Activated naive CD4-positive, alpha-beta T cell treated with anti-CD3 and anti-CD28 coated beads, Interleukin-2, amount 50 U/mL, for 16 hours (primary cell): ENCODE data around the gene RPS15A.
"Not testable (repeated sequence)": the region's sequence is repeated elsewhere in the genome, so short reads cannot be mapped to it uniquely, and the experiment has no call there.

Source experiments
- DNase-seq: peaks from one replicate; pipeline ENCODE4 v3.0.0-alpha.2; 2020

The RPS15A gene

GRCh38 chr16:18738768-18739167 lies 51.4 kb downstream of the RPS15A start:
- DNase-seq = not testable (repeated sequence)

GRCh38 chr16:18734279-18734678 lies 55.9 kb downstream of the RPS15A start:
- DNase-seq = not testable (repeated sequence)
